KMS-11 (cell line): ENCODE results near the gene ARPC4.

Experiments
- H2AFZ ChIP-seq: fragments of 200-600 bp; sonication (generic); 2 replicates; pipeline ENCODE4 v1.6.1; 2016; ENCODE audit warnings: antibody characterized with exemption, mixed run types, low read depth
- H3K27ac ChIP-seq: fragments of 200-600 bp; sonication (generic); 2 replicates; pipeline ENCODE4 v1.6.1; 2016; ENCODE audit warnings: mild to moderate bottlenecking, mixed run types
- H3K27me3 ChIP-seq: fragments of 200-600 bp; sonication (generic); 2 replicates; pipeline ENCODE4 v1.6.1; 2017; ENCODE audit warnings: mild to moderate bottlenecking, low read depth, mixed run types, moderate library complexity; ENCODE audit not compliant: insufficient read depth
- H3K36me3 ChIP-seq: fragments of 200-600 bp; sonication (generic); 2 replicates; pipeline ENCODE4 v1.6.1; 2017; ENCODE audit warnings: mild to moderate bottlenecking, mixed run types; ENCODE audit not compliant: insufficient read depth
- H3K4me1 ChIP-seq: fragments of 200-600 bp; sonication (generic); 2 replicates; pipeline ENCODE4 v1.6.1; 2016; ENCODE audit warnings: mild to moderate bottlenecking, low read depth, mixed run types; ENCODE audit not compliant: poor library complexity, severe bottlenecking
- H3K4me2 ChIP-seq: fragments of 200-600 bp; sonication (generic); 2 replicates; pipeline ENCODE4 v1.7.0; 2016; ENCODE audit warnings: mild to moderate bottlenecking, mixed run types
- H3K4me3 ChIP-seq: fragments of 200-600 bp; sonication (generic); IDR thresholded peaks from 2 replicates; pipeline ENCODE4 v1.6.1; 2017; ENCODE audit warnings: low read depth, low read length, mixed read lengths; ENCODE audit not compliant: insufficient read depth
- H3K79me2 ChIP-seq: fragments of 200-600 bp; sonication (generic); 2 replicates; pipeline ENCODE4 v1.6.1; 2016; ENCODE audit warnings: low read depth, mixed run types; ENCODE audit not compliant: insufficient read depth
- H3K9ac ChIP-seq: fragments of 200-600 bp; sonication (generic); 2 replicates; pipeline ENCODE4 v1.6.1; 2016; ENCODE audit warnings: mild to moderate bottlenecking, mixed run types
- H4K20me1 ChIP-seq: fragments of 200-600 bp; sonication (generic); 2 replicates; pipeline ENCODE4 v1.6.1; 2016; ENCODE audit warnings: mild to moderate bottlenecking, mixed run types; ENCODE audit not compliant: insufficient read depth
- CTCF ChIP-seq: fragments of 200-600 bp; sonication (generic); conservative IDR thresholded peaks from 2 replicates; pipeline ENCODE4 v1.6.1; 2017; ENCODE audit warnings: low read depth, mild to moderate bottlenecking, antibody characterized with exemption, low read length, moderate library complexity, mixed read lengths

Gene ARPC4

GRCh38 chr3:9831253-9831652 is 38.4 kb downstream of the ARPC4 start:
- H3K27ac ChIP-seq, result no peak overlapping the region
- no peaks in the 10 kb centered on the region for H3K79me2 ChIP-seq
- no peak overlapping the region for H2AFZ ChIP-seq
- H3K36me3 ChIP-seq, result no peaks in the 10 kb centered on the region
- H4K20me1 ChIP-seq, result no peaks in the 10 kb centered on the region
- no peak for TF ChIP-seq CTCF
- no peaks in the 10 kb centered on the region for H3K27me3 ChIP-seq
- H3K4me1 ChIP-seq, result no peaks in the 10 kb centered on the region
- H3K9ac ChIP-seq, result no peak overlapping the region
- H3K4me2 ChIP-seq, result no peak overlapping the region
- H3K4me3 ChIP-seq, result no peak overlapping the region

GRCh38 chr3:9833078-9833477 is 40.2 kb downstream of the ARPC4 start:
- H4K20me1 ChIP-seq, result no peaks in the 10 kb centered on the region
- H3K36me3 ChIP-seq, result no peaks in the 10 kb centered on the region
- no peak overlapping the region for H3K4me2 ChIP-seq
- H3K27ac ChIP-seq, result no peak overlapping the region
- H3K79me2 ChIP-seq, result no peaks in the 10 kb centered on the region
- H3K9ac ChIP-seq, result no peak overlapping the region
- no peak overlapping the region for H2AFZ ChIP-seq
- H3K4me1 ChIP-seq, result no peaks in the 10 kb centered on the region
- no peak overlapping the region for H3K4me3 ChIP-seq
- H3K27me3 ChIP-seq, result no peaks in the 10 kb centered on the region
- TF ChIP-seq CTCF, result no peak

GRCh38 chr3:9834520-9835380 is 41.9 kb downstream of the ARPC4 start:
- no peak for TF ChIP-seq CTCF
- H3K4me2 ChIP-seq, result no peak overlapping the region
- no peaks in the 10 kb centered on the region for H3K4me1 ChIP-seq
- H3K27ac ChIP-seq, result no peak overlapping the region
- no peak overlapping the region for H3K9ac ChIP-seq
- no peaks in the 10 kb centered on the region for H3K79me2 ChIP-seq
- no peaks in the 10 kb centered on the region for H3K27me3 ChIP-seq
- H4K20me1 ChIP-seq, result no peaks in the 10 kb centered on the region
- no peaks in the 10 kb centered on the region for H3K36me3 ChIP-seq
- H2AFZ ChIP-seq, result no peak overlapping the region
- H3K4me3 ChIP-seq, result no peak overlapping the region

GRCh38 chr3:9837701-9838582 is 45.1 kb downstream of the ARPC4 start:
- Histone ChIP-seq H3K27ac (no peak overlapping the region), H4K20me1 (no peaks in the 10 kb centered on the region), H3K4me1 (no peaks in the 10 kb centered on the region), H3K4me3 (no peak overlapping the region), H3K27me3 (no peaks in the 10 kb centered on the region), H3K9ac (no peak overlapping the region), H2AFZ (no peak overlapping the region), H3K4me2 (no peak overlapping the region), H3K36me3 (no peaks in the 10 kb centered on the region), H3K79me2 (no peaks in the 10 kb centered on the region)
- no peak for TF ChIP-seq CTCF
